C4-2B (cell line): ENCODE data around the gene LARGE1.

Source experiments
- CTCF ChIP-seq: fragments of 450-650 bp; conservative IDR thresholded peaks from 2 replicates; pipeline ENCODE4 v1.5.1; 2017; ENCODE audit warnings: mild to moderate bottlenecking
- ZFX ChIP-seq: fragments of 450-650 bp; IDR thresholded peaks from 2 replicates; pipeline ENCODE4 v1.6.1; 2017

GRCh38 chr22:33640900-33641299 lies 279.4 kb downstream of the LARGE1 start:
- no peak for TF ChIP-seq CTCF
- no peak for TF ChIP-seq ZFX
